LoVo (cell line): ENCODE data around the gene RPS27L.

Source experiments
- DNase-seq: peaks from one replicate; pipeline ENCODE4 v3.0.0-alpha.2; 2016; ENCODE audit warnings: low spot score

RPS27L gene

GRCh38 chr15:63188247-63188925, 31.1 kb upstream of the RPS27L start:
- no peak for DNase-seq

DNA sequence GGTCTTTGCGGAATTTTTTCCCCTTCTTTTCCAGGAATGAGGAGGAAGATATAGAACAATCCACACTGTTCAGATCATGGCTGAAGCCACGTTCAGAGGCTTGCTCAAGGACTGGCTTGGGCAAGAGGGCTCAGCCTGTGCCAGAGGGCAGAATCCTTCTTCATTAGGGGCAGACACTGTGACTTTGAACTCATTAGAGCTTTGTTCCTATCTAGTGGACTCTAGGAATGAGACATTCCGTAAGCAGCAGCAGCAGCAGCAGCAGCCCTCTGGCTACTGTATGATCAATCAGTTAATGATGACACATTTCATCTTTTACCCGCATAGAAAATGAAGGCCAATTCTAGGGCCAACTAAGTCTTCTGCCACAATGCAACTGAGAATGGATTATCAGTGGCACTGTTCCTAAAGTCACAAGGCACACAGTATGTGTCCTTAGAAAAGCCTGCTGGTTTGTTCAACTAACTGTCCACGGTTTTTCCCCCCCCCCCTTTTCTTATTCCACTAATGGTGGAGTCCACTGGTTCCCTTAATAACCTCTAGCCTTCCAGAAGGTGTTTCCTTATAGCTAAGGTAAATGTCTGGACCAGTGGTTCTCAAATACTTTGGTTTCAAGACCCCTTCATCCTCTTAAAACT, 30.4 kb upstream of the RPS27L start:
- DNase-seq, result no peak

DNA sequence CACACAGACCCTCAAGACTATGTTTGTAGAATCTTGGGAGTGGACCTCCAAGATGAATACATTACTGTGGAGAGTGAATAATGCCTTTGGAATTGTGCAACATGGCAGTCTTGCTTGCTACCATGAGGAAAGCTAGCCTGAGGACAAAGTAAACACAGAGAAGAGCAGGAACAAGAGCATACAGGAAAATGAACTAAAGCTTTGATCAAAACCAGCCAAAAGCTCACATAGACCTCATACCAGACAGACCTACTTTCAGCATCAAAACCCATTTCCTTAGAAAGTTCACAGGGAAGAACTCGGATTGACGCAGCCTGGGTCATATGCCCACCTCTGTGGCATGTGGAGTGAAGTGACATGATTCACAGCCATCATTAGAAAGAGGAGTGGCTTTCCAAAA, 28.8 kb upstream of the RPS27L start:
- DNase-seq, result no peak

GRCh38 chr15:63185206-63185605, 27.9 kb upstream of the RPS27L start:
- DNase-seq, result no peak

DNA sequence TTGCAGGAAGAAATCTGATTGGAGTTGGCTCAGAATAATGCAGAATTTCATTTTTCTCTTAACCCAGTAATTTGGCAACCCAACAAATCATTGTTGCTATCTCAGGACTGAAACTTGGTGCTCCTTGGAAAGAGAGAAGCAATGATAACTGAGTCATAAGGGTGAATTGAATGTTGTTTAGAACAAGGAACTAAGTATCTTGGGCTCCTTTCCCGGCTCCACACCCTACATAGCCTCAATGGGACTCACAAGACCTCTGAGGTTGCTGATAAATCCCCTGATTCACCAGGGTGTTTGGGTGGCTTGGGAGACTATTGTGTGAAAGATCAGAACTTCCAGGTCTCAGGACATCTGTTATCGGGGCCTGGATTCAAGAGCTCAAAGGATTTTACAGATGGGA, 24.4 kb upstream of the RPS27L start:
- no peak for DNase-seq

- no peak for DNase-seq
These were observed 23.5 kb upstream of the RPS27L start for GRCh38 chr15:63180746-63181145.

DNA sequence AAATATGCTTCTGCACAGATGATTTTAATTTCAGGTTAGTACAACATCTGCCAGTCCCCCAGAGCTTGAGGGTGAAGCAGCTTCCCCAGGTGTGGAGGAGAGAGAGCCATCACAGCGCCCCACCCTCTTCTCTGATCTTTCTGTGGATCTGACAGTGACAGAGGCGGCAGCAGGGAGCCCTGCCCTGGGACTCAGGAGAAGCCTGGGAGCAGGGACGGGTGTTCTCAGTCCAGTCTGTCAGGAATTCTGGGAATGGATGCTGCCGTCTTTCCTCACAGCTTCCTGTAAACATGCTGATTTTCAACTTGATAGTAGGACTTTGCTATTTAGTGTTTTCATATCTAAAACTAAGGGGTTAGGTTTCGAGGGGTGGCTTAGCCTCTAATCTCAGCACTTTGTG, 20.8 kb upstream of the RPS27L start:
- no peak for DNase-seq

- DNase-seq, result no peak
These were observed 19.0 kb upstream of the RPS27L start for GRCh38 chr15:63176302-63176701.

DNA sequence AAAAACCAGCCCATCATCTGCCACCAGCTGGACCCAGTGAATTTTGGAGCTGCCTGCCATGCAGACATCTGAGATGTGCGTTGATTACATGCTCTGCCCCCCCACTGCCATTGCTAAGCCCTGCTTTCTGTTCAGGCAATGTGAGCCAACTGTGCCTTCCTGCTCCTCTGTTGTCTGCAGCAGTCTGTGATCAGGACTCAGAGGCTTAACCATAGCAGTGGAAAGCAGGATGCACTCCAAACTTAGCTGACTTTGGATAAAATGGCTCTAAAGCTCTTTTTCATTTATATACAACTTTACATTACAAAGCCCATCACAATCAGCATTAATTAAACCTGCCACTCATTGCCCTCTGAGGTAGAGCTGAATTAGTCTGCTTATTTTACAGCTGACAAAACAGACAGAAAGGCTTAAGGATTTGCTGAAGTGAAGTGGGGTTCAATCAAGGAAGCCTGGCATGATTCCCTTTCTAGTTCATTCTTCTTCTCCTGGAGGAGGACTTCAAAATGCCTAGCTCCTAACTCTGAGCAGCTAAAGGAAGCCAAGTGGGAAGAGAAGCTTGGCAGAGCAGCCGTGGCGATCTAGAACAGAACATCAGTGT, 15.7 kb upstream of the RPS27L start:
- DNase-seq, result no peak

DNA sequence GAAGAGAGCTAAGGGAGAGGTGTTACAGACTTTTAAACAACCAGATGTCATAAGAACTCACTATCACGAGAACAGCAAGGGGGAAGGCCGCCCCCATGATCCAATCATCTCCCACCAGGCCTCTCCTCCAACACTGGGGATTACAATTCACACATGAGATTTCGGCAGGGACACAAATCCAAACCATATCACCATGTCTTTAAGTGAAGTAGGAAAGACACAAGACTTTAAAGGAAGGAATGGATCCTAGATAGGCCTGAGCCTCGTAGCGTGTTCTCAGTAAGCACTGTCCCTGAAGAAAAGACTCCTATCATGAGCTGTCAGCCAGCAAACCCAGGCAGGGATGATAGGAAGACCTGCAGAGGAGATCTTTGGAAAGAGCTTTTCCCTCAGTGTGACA, 15.1 kb upstream of the RPS27L start:
- no peak for DNase-seq

- DNase-seq, result no peak
These were observed 12.5 kb upstream of the RPS27L start for GRCh38 chr15:63169788-63170187.

DNA sequence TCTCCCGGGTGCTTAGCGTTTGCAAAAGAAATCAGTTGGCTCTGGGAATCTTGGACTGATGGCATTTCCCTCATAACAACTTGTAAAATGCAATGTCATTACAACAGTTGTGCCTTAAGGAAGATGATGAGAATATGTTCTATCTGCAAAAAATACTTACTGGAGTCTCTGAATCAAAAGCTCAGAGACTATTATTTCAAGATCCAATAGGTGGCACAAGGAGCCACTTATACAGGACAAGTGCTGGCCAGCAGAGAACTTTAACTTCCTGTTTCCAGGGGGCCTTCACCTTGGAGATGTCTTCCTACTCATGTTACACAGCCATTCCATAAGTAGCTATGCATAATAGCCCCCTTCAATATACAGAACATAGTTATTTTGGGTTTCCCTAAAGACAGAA, 8.9 kb upstream of the RPS27L start:
- DNase-seq, result no peak

DNA sequence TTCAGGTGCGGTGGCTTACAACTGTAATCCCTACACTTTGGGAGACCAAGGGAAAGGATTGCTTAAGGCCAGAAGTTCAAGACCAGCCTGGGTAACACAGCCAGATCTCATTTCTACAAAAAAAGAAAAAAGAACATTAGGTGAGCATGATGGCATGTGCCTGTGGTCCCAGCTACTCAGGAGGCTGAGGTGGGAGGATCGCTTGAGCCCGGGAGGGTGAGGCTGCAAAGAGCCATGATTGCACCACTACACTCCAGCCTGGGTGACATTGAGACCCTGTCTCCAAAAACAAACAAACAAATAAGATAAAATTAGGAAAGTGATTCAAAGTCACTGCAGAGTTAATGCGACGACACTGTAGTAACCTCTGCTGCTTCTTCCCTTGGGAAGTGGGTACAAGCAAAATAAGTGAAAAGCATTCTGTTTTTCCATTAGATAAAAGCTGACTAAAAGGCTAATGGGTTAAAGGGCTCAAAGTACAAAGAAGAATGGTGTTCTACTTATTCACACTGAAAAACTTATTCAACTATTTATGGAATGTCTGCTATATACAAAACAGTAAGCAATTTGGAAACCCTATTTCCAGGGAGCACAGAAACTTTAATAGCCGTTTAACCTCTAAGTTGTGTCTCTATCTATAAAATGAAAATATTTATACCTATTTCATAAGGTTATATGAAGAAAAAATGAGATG, 8.0 kb upstream of the RPS27L start:
- no peak for DNase-seq

DNA sequence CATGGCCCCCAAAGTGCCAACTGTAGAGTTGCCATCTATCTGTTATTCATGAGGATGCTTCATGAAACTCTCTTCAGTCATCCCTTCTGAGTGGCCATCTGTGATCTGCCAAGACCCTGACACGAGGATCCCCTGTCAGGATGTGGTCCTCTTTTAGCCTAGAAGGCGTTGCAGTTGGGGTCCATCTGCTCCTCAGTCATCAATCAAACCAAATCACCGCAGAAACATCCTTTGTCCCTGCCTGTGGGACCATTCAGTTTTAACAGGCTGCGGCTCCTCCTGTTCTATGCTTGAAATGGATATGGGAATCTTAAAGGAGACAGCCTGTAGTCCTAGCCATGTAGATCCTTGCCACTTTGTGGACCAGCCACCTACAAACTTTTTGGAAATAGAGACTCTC, 5.9 kb upstream of the RPS27L start:
- DNase-seq, result no peak

DNA sequence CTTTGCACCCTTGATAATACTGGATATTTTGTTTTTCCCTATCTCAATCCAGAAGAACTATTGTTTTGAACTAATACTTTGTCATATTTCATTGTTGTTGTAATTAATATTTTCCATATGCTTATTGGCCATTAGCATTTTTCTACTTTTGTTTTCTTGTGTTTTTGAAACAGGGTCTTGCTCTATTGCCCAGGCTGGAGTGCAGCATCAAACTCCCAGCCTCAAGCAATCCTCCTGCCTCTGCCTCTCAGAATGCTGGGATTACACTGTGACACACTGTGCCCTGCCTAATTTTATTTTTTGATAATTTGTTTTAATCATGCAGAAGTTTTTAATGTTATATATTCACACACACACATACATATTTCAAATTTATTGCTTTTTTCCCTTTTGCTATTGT, 3.4 kb upstream of the RPS27L start:
- no peak for DNase-seq

GRCh38 chr15:63157891-63158431, 684 bp upstream of the RPS27L start:
- DNase-seq, result peak; percentile 69

DNA sequence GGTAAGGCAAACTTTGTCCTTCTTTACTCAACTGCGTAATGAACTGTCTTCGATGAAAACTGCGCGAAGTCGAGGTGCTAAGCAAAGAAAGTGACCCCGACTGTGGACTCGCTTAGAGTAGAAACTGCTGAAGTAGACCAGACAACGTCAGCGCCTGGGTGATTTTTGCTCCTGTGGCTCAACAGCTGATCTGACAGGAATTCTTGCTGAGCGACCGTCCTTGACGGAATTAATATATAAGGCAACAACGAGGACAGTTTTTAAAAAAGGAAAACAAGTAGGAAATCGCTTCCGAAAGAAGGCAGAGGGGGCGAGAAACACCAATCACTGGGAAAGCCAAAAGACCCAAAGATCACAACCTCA, 541 bp downstream of the RPS27L start:
- no peak for DNase-seq

DNA sequence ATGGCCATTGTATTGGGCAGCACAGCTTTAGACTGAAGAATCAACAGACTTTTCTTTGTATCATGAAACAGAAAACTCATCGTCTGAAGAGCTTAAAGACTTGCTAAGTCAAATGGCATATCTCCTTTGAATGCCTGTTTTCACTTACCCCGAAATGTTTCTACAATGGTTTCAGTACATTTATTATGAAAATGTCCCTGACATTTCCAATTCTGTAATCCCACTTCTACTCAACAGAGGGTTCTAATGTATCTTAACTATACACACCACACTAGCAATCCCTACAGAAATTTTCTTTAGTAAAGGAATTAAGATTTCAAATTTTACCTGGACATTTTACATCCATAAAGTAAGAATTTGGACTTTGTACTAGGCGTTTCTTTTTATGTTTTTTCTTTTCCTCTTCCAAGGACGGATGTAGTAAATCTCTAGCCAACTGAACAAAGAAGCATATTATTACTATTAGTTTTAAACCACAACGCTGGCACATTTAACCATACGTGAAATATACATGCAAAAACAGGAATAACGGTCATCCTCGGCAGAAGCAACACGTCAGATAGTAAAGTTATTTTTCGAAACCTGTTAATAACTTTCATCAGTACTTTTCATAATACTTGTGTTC, 1.1 kb downstream of the RPS27L start:
- no peak for DNase-seq

- DNase-seq, result no peak
These were observed 1.8 kb downstream of the RPS27L start for GRCh38 chr15:63155486-63155885.

DNA sequence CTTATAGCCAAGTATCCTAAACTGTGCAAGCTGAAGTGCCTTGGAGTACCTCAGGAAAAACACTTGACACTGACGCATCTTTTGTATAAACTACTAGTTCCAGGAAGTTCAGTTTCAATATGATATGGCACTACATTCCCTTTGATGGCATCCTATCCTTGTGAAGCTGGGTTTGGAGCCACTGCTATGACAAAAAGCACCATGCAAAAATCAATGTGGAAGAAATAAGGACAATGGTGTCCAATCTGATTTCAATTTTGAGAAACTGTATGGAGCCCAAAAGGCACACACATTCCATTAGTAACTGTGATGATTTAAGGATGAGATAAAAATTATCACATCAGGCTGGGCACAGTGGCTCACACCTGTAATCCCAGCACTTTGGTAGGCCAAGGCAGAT, 5.6 kb downstream of the RPS27L start:
- no peak for DNase-seq

DNA sequence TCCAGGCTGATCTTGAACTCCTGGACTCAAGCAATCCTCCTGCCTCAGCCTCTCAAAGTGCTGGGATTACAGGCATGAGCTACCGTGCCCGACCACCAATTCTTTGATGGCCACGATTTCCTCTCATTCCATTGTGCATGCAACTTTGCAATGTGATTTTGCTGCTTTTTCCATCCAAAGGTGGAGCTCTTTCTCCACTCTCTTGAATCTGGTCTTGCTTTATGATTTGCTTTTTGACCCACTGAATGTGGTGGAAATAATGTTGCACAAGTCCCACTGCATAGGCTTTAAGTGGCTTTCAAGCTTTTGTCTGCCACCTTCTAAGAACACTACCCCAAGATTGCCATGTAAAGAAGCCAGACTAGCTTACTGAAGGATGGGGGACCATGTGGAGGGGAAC, 10.6 kb downstream of the RPS27L start:
- no peak for DNase-seq

DNA sequence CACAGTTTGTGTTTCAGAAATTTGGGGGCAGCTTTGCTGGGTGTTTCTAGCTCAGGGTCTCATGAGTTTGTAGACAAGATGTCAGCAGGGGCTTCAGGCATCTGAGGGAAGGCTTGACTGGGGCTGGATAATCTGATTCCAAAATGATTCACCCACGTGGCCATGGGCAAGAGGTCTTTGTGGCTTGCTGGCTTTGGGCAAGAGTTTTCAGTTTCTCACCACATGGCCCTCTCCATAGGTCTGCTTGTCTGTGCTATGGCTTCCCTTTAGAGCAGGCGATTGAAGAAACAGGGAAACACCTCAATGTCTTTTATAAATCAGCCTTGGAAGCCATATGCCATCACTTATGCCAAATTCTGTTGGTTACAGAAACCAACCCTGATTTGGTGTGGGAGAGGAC, 11.9 kb downstream of the RPS27L start:
- no peak for DNase-seq

GRCh38 chr15:63140936-63141335, 16.3 kb downstream of the RPS27L start:
- no peak for DNase-seq
